Brain microvascular endothelial cell (primary cell): ENCODE measurements around the gene CHI3L1.

ENCODE experiments used
- DNase-seq: peaks from one replicate; pipeline ENCODE4 v3.0.0-alpha.2; 2020
- H3K27ac ChIP-seq: fragments of 250-450 bp; sonication (Bioruptor Pico); 2 replicates; pipeline ENCODE4 v1.5.1; 2020; ENCODE audit warnings: mild to moderate bottlenecking, moderate library complexity
- H3K27me3 ChIP-seq: fragments of 250-450 bp; sonication (Bioruptor Pico); replicated peaks from 2 replicates; pipeline ENCODE4 v1.5.1; 2020; ENCODE audit warnings: mild to moderate bottlenecking
- H3K36me3 ChIP-seq: fragments of 250-450 bp; sonication (Bioruptor Pico); replicated peaks from 2 replicates; pipeline ENCODE4 v1.5.1; 2020; ENCODE audit warnings: mild to moderate bottlenecking
- H3K4me3 ChIP-seq: 2 replicates; pipeline ENCODE4 v1.5.1; 2011; ENCODE audit warnings: low read depth, mild to moderate bottlenecking, control low read depth, low read length, moderate library complexity
- in situ Hi-C: cut with HindIII; loops from 2 replicates; pipeline ENCODE4 v1.10.0; 2017; ENCODE audit warnings: low sequenced_read_pairs, low pct_ligation_motif_present
- TF ChIP-seq, protein P1 (sequence below): IDR thresholded peaks from 2 replicates; pipeline ENCODE4 v1.5.1; 2011; ENCODE audit warnings: low read depth, mild to moderate bottlenecking, moderate library complexity, low read length, control low read depth, inconsistent platforms; ENCODE audit errors: missing control alignments

CHI3L1 gene

DNA sequence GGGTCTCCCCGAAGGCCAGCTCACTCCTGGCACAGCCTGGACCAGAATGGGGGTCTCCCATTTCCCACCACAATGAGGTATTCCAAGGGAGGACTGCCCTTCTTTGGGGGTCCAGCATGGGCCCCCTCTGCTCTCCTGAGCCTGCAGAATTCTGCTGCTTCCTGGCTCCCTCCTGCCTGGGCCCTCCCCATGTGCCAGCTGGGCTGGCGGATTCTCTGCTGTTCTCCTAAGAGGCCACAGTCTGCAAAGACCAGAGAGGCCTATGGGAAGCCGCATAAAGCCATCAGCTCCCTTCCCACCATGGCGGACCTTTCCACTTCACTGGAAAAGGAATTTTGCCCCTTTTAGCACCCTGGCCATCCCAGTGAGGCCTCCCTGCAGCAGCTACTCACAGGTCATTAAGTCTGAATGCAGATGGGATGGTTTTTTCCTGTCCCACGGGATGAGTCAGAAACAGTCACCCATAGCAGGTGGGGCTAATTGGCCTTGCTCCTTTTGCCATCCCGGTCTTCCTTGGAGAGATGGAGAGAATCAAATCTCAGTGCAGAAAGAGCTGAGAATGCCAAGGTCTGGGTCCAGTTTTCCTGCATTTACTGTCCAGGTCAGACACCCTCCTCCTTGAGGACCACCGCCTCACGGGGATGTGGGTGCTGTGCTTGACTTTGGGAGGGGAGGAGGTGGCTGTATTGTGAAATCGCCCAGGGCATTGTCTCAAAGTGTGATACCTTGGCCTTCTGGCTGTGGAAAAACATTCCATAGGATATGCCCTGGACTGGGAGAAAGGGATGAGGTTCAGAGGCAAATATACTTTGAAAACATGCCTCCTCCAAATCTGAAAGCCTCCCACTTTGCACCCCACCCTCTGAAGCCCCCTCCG, 34.1 kb downstream of the CHI3L1 start:
- no peak for DNase-seq
- H3K4me3 ChIP-seq, result no peak overlapping the region
- in situ Hi-C loops, result no loop called here
- TF ChIP-seq, protein P1, sequence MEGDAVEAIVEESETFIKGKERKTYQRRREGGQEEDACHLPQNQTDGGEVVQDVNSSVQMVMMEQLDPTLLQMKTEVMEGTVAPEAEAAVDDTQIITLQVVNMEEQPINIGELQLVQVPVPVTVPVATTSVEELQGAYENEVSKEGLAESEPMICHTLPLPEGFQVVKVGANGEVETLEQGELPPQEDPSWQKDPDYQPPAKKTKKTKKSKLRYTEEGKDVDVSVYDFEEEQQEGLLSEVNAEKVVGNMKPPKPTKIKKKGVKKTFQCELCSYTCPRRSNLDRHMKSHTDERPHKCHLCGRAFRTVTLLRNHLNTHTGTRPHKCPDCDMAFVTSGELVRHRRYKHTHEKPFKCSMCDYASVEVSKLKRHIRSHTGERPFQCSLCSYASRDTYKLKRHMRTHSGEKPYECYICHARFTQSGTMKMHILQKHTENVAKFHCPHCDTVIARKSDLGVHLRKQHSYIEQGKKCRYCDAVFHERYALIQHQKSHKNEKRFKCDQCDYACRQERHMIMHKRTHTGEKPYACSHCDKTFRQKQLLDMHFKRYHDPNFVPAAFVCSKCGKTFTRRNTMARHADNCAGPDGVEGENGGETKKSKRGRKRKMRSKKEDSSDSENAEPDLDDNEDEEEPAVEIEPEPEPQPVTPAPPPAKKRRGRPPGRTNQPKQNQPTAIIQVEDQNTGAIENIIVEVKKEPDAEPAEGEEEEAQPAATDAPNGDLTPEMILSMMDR, result no peak
- H3K27ac ChIP-seq, result no peak overlapping the region
- no peaks in the 10 kb centered on the region for H3K36me3 ChIP-seq
- H3K27me3 ChIP-seq, result no peaks in the 10 kb centered on the region

GRCh38 chr1:203151362-203152157, 34.9 kb downstream of the CHI3L1 start:
- DNase-seq, result no peak
- no peaks in the 10 kb centered on the region for H3K27me3 ChIP-seq
- H3K27ac ChIP-seq, result no peak overlapping the region
- no peaks in the 10 kb centered on the region for H3K36me3 ChIP-seq
- in situ Hi-C loops, result no loop called here
- H3K4me3 ChIP-seq, result no peak overlapping the region
- TF ChIP-seq, protein P1, result no peak

- Histone ChIP-seq H3K36me3 (no peaks in the 10 kb centered on the region), H3K4me3 (no peak overlapping the region), H3K27me3 (no peaks in the 10 kb centered on the region), H3K27ac (no peak overlapping the region)
- no peak for DNase-seq
- TF ChIP-seq, protein P1, result no peak
- in situ Hi-C loops, result no loop called here
Measured at GRCh38 chr1:203150511-203151297, 35.8 kb downstream of the CHI3L1 start.

GRCh38 chr1:203149188-203149840, 37.2 kb downstream of the CHI3L1 start:
- in situ Hi-C loops, result no loop called here
- no peak overlapping the region for H3K4me3 ChIP-seq
- H3K36me3 ChIP-seq, result no peaks in the 10 kb centered on the region
- DNase-seq, result no peak
- TF ChIP-seq, protein P1, result no peak
- H3K27ac ChIP-seq, result no peak overlapping the region
- H3K27me3 ChIP-seq, result no peaks in the 10 kb centered on the region

DNA sequence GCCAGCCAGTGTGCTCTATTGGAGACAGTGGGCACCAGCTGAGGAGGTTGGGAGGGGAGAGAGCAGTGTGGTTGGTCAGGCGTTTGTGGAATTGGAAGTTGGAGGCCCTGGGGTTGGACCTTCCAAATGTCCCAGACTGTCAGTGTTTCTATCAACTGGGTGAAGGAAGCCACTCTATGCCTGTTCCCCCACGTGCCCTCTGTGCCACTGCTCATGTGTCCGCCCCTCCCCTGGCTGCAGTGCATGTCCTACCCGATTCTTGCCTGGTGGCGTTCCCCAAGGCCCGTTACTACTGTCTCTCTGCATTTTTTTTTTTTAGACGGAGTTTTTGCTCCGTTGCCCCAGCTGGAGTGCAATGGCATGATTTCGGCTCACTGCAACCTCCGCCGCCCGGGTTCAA, 37.9 kb downstream of the CHI3L1 start:
- no peak for DNase-seq
- H3K4me3 ChIP-seq, result no peak overlapping the region
- TF ChIP-seq, protein P1, result no peak
- no peak overlapping the region for H3K27ac ChIP-seq
- H3K36me3 ChIP-seq, result no peaks in the 10 kb centered on the region
- in situ Hi-C loops, result no loop called here
- no peaks in the 10 kb centered on the region for H3K27me3 ChIP-seq
